Superior temporal gyrus (tissue), 1 donor: ENCODE results near the gene ZFP36L1.
"Not testable (repeated sequence)": the region's sequence is repeated elsewhere in the genome, so short reads cannot be mapped to it uniquely, and the experiment has no call there.

Experiments
- DNase-seq: peaks from one replicate; pipeline ENCODE4 v3.0.0-alpha.2; 2016; ENCODE audit errors: extremely low spot score

ZFP36L1 gene

GRCh38 chr14:68784226-68784910 lies 8.5 kb downstream of the ZFP36L1 start:
- DNase-seq: no peak

- no peak for DNase-seq
These were observed 9.2 kb downstream of the ZFP36L1 start for GRCh38 chr14:68783408-68784225.

- DNase-seq: no peak
These were observed 10.5 kb downstream of the ZFP36L1 start for GRCh38 chr14:68782091-68782981.

- no peak for DNase-seq
These were observed 11.5 kb downstream of the ZFP36L1 start for GRCh38 chr14:68781161-68782021.

- DNase-seq: no peak
These were observed 12.3 kb downstream of the ZFP36L1 start for GRCh38 chr14:68780358-68781160.

- DNase-seq: no peak
These were observed 13.0 kb downstream of the ZFP36L1 start for GRCh38 chr14:68779761-68780323.

- no peak for DNase-seq
These were observed 15.2 kb downstream of the ZFP36L1 start for GRCh38 chr14:68777644-68778043.

- DNase-seq: no peak
These were observed 17.2 kb downstream of the ZFP36L1 start for GRCh38 chr14:68775614-68776126.

GRCh38 chr14:68774771-68775613 lies 17.9 kb downstream of the ZFP36L1 start:
- DNase-seq: no peak

GRCh38 chr14:68772761-68773381 lies 20.0 kb downstream of the ZFP36L1 start:
- DNase-seq: no peak

GRCh38 chr14:68771631-68772030 lies 21.2 kb downstream of the ZFP36L1 start:
- DNase-seq: no peak

- DNase-seq: no peak
These were observed 22.1 kb downstream of the ZFP36L1 start for GRCh38 chr14:68770553-68771286.

- DNase-seq: no peak
These were observed 22.8 kb downstream of the ZFP36L1 start for GRCh38 chr14:68770051-68770450.

- DNase-seq: no peak
These were observed 24.6 kb downstream of the ZFP36L1 start for GRCh38 chr14:68768316-68768715.

- no peak for DNase-seq
These were observed 25.6 kb downstream of the ZFP36L1 start for GRCh38 chr14:68767248-68767645.

- no peak for DNase-seq
These were observed 26.3 kb downstream of the ZFP36L1 start for GRCh38 chr14:68766299-68767247.

- not testable (repeated sequence) for DNase-seq
These were observed 29.0 kb downstream of the ZFP36L1 start for GRCh38 chr14:68763843-68764242.
